Activated T-cell treated with anti-CD3 and anti-CD28 coated beads for 1 hour (primary cell): Measurements from ENCODE around the gene SCRN2.
A peak's percentile ranks its signal among the peaks of the same experiment; 100 is the strongest.

Source experiments
- DNase-seq: peaks from one replicate; pipeline ENCODE4 v3.0.0-alpha.2; 2020; ENCODE audit warnings: low read depth

The SCRN2 gene

DNA sequence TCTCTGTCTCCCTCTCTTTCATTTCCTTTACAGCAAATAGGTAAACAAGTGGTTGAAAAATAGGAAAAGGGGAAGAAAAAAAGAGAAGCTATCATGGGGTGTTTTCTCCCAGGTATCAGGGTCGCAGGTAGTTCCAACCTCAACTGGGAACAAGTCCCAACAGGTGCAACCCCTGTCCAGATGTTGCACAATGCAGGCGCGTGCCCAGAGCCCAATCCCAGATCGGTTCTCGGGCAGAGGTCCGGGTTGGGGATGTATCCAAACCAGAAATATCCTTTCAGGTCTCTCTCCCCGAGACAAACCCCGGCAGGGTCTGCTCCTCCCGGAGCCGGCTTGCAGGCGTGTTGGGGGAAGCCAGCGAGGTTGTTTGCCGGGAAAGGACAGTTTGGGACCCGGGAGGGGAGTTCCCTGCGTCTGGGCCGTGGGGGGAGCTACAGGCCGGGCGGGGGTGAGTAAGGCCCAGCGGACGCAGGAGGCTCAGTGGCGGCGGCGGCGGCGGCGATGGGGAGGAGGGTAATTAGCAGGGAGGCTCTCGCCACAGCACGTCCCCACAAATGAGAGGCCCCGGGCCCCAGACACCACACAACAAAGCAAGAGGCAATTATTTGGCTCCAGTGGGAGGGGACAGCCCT is 31.1 kb upstream of the SCRN2 start:
- no peak for DNase-seq

DNA sequence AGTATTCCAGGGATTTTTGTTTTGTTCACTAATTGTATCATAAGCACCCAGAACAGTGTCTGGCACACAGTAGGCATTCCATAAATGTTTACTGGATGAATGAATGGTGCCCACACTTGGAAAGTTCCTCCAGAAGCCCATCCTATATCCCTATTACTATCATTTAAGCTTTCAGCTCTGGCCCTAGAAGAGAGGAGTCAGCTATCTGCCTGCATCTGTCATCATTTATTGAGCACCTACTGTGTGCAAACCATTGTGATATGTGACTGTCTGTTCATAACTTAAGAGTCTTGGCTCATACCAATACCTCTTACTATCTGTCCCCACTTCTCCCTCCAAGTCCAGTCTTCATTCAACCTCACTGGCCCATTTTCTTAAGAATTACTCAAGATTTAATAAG is 30.0 kb upstream of the SCRN2 start:
- no peak for DNase-seq

DNA sequence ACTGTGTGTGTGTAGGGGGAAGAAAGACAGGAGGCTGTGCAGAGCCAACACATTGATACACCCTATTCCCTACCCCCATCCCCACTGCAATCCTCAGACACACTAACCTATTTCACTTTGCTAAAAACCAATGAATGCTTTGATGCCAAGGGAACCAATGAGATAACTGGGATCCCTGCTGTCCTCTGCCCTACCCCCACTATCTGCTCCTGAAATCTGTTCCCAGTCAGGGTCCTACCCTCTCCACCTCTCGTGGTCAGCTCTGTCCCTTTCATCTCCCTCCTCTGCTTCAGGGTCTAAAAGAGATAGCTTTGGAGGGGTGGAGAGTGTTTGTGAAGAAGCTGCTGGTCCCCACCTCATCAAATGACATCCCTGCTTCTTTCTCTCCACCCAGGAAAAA is 29.0 kb upstream of the SCRN2 start:
- DNase-seq: no peak

GRCh38 chr17:47869114-47869513 is 28.0 kb upstream of the SCRN2 start:
- no peak for DNase-seq

- DNase-seq: no peak
Observed at GRCh38 chr17:47867813-47868533, 26.9 kb upstream of the SCRN2 start.

- DNase-seq: no peak
Observed at GRCh38 chr17:47866941-47867340, 25.9 kb upstream of the SCRN2 start.

- DNase-seq: no peak
Observed at GRCh38 chr17:47864791-47865216, 23.7 kb upstream of the SCRN2 start.

DNA sequence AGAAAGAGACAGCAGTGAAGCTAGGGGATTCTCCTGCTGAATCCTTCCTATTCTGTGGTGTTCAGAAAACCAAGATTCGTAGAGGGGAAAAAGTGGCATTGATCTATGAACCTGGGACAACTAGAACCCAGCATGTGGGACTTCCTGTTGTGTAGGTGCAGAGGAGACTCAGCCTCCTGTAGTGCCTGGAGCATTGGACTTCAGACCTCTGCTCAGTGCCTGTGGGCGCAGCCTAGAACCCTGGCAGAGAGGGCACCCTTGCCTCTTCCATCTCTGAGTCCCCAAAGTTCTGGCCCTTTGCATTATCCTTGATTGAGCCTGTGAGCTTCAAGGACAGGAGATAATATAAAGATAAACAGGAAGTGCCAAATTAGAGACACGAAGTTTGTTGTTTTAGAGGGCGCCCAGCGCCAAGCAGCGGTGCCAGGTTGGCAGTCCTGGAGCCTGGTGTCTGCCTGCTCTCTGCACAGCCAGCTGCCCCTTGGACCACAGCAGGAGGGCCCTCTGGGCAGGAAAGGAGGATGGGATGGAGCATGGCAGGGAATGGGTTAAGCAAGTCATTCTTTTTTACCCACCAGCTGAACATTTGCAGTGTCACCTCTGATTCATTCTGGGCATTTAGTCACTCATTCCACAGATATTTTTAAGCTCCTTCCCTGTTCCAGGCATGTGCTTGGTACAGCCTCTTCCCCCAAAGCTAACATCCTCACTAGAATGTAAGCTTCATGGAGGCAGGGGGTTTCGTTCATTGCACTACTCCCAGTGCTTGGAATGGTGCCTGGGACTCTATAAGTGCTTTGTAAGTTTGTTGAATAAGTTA is 21.8 kb upstream of the SCRN2 start:
- DNase-seq: no peak

DNA sequence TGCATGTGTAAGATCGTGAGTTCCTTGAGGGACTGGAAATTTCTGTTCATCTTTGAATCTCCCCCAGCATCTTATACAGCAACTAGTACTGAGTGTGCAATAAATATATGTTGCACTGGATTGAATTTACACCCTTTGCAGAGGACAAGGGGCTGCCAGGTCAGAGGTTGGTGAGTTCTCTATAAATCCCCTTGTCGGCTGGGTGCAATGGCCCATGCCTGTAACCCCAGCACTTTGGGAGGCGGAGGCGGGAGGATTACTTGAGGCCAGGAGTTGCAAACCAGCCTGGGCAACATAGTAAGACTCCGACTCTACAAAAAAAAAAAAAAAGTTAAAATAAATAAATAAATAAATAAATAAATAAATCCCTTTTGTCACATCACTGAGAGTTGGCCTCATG is 19.3 kb upstream of the SCRN2 start:
- no peak for DNase-seq

DNA sequence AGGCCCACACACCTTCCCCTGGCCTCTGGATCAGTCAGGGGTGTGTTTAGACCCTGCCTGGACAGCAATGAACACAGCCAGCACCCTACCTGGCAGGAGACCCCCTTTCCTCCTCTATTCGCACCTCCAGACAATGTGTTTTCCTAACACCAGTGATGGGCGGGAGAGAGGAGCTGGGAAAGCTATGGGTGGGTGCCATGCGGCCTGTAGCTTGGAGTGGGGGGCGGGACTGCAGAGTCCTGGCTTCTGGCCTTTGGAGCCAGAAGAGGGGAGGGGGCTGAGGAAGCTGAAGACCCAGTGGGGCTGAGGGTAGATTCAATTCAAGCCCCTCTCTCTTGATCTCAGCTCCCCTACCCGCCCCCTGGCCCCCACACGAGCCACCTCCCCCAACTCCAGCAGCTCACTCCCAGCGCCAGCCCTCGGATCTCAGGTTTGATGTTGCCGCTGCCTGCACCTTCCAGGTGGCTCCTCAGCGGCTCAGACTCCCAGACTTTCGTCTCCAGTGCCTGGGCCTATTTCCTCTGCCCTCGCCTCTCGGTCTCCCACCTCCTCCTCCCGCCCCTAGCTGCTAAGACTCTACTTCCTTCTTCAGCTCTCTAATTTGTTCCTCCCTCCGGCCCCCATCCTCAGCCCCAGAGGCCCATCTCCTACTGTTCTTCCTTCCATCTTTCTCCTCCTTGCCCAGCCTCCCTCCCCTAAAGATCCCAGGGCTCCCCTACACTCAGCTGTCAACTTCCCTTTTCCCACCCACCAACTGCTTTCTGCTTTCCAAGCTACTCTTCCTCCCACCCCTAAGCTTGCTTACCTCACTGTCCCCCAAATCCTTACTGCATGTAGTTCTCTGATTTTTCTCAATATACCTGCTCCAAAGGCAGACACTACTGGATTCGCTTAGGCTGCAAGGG is 16.7 kb upstream of the SCRN2 start:
- no peak for DNase-seq

- no peak for DNase-seq
Observed at GRCh38 chr17:47856830-47857229, 15.8 kb upstream of the SCRN2 start.

DNA sequence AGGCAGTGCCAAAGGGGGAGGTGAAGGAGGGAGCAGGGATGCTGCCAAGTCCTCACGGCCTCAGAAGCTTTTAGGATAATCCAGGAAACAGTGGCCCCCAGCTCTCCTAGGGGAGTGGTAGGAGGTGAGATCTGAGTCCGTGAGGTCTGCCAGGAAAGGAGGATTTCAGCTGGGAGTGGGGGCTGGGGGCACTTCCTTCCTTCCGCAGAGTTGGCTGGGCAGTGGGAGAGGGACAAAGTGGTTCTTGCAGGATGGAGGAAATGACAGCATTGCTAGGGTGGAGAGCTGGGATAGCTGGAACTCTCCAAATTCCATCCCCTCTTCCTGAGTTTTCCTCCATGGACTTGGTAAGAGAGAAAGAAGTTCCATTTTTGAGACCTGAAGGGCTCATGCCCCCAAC is 14.7 kb upstream of the SCRN2 start:
- DNase-seq: no peak

DNA sequence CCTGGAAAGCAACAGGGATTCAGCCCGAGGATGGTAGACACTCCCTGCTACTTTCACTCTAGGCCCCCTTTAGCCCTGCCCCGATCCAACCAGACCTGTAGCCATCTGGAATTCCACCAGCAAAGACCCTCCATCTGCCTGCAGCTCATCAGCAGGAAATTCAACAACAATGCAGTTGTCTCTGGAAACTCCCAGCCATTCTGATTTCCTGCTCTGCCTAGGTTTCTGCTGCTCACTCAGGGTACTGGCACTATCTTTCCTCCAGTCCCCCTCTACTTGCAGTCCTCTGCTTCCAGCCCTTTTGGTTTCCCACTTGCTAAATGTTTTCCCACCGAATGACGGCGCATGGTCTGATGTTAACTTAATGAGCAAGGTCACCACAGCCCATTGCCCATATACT is 12.5 kb upstream of the SCRN2 start:
- DNase-seq: no peak

- DNase-seq: no peak
Observed at GRCh38 chr17:47852113-47852949, 11.3 kb upstream of the SCRN2 start.

DNA sequence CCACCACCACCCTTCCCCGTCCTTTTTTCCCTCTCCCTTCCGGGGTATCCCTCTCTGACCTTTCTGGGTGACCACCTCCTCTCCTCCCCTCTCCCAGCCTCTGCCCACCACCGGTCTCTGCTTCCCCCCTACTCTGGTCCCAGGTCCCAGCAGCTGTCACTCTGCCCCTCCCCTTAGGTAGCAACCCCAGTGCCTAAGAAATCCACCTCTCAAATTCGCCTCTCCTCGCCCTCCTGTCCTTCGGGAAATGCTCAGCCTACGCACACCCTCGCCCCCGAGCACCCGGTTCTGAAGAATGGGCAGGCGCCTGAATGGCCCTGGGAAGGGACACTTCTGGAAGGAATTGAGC is 10.7 kb upstream of the SCRN2 start:
- no peak for DNase-seq

- DNase-seq: peak; percentile 55
Observed at GRCh38 chr17:47850692-47851573, 9.9 kb upstream of the SCRN2 start, which contains the start of gene SP6. Gene SP6 (minus strand): TSS chr17:47851163. CDS start chr17:47848429, 2,734 bp downstream.

- no peak for DNase-seq
Observed at GRCh38 chr17:47850373-47850691, 9.3 kb upstream of the SCRN2 start.

- DNase-seq: no peak
Observed at GRCh38 chr17:47848198-47848513, 7.1 kb upstream of the SCRN2 start.

DNA sequence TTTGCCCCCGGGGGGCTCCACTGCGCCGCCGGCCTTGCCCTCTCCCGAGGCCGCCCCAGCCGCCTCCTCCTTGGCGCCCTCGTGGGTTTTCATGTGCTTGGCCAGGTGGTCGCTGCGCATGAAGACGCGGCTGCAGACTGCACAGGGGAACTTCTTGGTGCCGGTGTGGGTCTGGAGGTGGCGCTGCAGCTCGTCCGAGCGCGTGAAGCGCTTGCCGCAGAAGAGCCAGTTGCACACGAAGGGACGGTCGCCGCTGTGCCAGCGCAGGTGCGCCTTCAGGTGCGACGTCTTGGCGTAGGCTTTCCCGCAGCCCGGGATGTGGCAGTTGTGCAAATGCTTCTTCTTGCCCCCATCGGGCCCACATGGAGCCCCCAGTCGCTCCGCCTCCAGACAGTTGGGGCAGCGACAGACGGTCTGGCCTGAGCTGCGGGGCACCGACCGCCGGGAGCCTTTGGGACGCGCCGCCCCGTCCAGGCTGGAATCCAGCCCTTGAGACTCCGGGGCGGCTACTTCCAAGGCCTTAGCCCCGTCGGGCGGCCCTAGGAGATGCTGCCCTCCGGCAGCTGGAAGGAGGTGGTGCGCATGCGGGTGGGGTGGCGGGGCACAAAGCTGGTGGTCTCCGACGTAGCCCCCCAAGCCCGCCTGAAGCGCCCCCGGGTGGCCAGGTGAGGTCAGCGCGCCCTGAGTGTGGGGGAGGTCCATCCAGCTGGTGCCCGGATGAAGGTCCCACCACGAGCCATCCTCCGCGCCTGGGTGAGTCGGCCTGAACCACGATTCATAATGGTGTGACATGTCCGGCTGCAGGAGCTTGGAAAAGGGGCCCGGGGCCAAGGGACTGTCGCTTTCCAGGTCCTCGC is 6.5 kb upstream of the SCRN2 start:
- DNase-seq: no peak
